NCI-H2196 treated with DMSO at 0.1 percent for 48 hours (cell line): ENCODE data around the gene GCNA.
"Not testable (repeated sequence)": the region's sequence is repeated elsewhere in the genome, so short reads cannot be mapped to it uniquely, and the experiment has no call there.

Source experiments
- DNase-seq: peaks from one replicate; lab custom pipeline; 2025; ENCODE audit not compliant: unreplicated experiment; lab: John Stamatoyannopoulos, UW

Gene GCNA

GRCh38 chrX:71637848-71638247, 59.6 kb downstream of the GCNA start:
- no peak for DNase-seq

GRCh38 chrX:71638409-71638808, 60.2 kb downstream of the GCNA start:
- no peak for DNase-seq

- no peak for DNase-seq
These were observed 61.8 kb downstream of the GCNA start for GRCh38 chrX:71640002-71640401.

- not testable (repeated sequence) for DNase-seq
These were observed 66.2 kb downstream of the GCNA start for GRCh38 chrX:71644406-71644805.

- no peak for DNase-seq
These were observed 72.2 kb downstream of the GCNA start for GRCh38 chrX:71650333-71650969.

GRCh38 chrX:71652405-71652804, 74.2 kb downstream of the GCNA start:
- DNase-seq: peak; percentile 19

GRCh38 chrX:71653344-71653743, 75.1 kb downstream of the GCNA start:
- no peak for DNase-seq

GRCh38 chrX:71657267-71657666, 79.0 kb downstream of the GCNA start:
- DNase-seq: no peak

GRCh38 chrX:71659342-71659741, 81.1 kb downstream of the GCNA start:
- DNase-seq: no peak

- DNase-seq: no peak
These were observed 81.7 kb downstream of the GCNA start for GRCh38 chrX:71659959-71660358.

GRCh38 chrX:71660562-71661416, 82.6 kb downstream of the GCNA start:
- DNase-seq: no peak

- DNase-seq: no peak
These were observed 83.7 kb downstream of the GCNA start for GRCh38 chrX:71661919-71662318.

- DNase-seq: not testable (repeated sequence)
These were observed 84.4 kb downstream of the GCNA start for GRCh38 chrX:71662654-71663053.
